CD4-positive, alpha-beta T cell (primary cell): ENCODE measurements around the gene PDCD4. TPM values are rescaled to one million over a fixed set of nuclear protein-coding genes. Genes with fewer than 3 reads are reported as not detected.

Experiments used
- ATAC-seq: fragments of 200-7000 bp; cut with Tn5 transposase; one replicate; pipeline ENCODE4 v1.10.0; 2022; ENCODE audit warnings: mild to moderate bottlenecking; ENCODE audit not compliant: poor library complexity
- CTCF ChIA-PET: fragments of 350-600 bp; sonication (Branson Sonifier 250); formaldehyde crosslinking; loops from one replicate; lab custom pipeline; 2021; ENCODE audit warnings: antibody characterized with exemption, inconsistent platforms; lab: Charles Lee
- POLR2A ChIA-PET: fragments of 350-600 bp; sonication (Branson Sonifier 250); formaldehyde crosslinking; loops from one replicate; lab custom pipeline; 2021; ENCODE audit warnings: antibody characterized with exemption, inconsistent platforms; lab: Charles Lee
- DNase-seq, 14 experiments: peaks; one replicate each; pipeline ENCODE4 v3.0.0-alpha.2; 2013 to 2020; ENCODE audit warnings: mixed read lengths in 2 of 14
- H3K27ac ChIP-seq, 2 donors: one replicate each; pipeline versions ENCODE4 v1.5.1 to v1.7.0; 2013; ENCODE audit warnings: low read length in 2 of 2, low read depth in 1 of 2, mild to moderate bottlenecking in 1 of 2
- H3K27me3 ChIP-seq, 2 experiments: 1 replicate in 1 of 2; 2 replicates in 1 of 2; pipeline versions ENCODE4 v1.6.1 to v1.7.0; 2013; ENCODE audit warnings: low read length in 2 of 2, control low read depth in 1 of 2, mild to moderate bottlenecking in 1 of 2, moderate library complexity in 1 of 2; ENCODE audit not compliant: insufficient read depth in 2 of 2, control insufficient read depth in 1 of 2
- H3K36me3 ChIP-seq: one replicate; pipeline ENCODE4 v1.6.1; 2013; ENCODE audit warnings: low read length, control low read depth; ENCODE audit not compliant: insufficient read depth
- H3K4me1 ChIP-seq: one replicate; pipeline ENCODE4 v1.6.1; 2013; ENCODE audit warnings: low read length, control low read depth; ENCODE audit not compliant: insufficient read depth
- H3K4me3 ChIP-seq: one replicate; pipeline ENCODE4 v1.5.1; 2013; ENCODE audit warnings: mild to moderate bottlenecking, low read length, moderate library complexity
- H3K9me3 ChIP-seq, 2 experiments: 1 replicate in 1 of 2; 2 replicates in 1 of 2; pipeline versions ENCODE4 v1.6.1 to v1.7.0; 2013; ENCODE audit warnings: low read length in 2 of 2, mild to moderate bottlenecking in 2 of 2, control low read depth in 1 of 2, moderate library complexity in 1 of 2; ENCODE audit not compliant: control insufficient read depth in 1 of 2, insufficient read depth in 1 of 2
- H3K27ac Mint-ChIP-seq: one replicate; pipeline ENCODE4 v1.8.0; 2020; ENCODE audit warnings: mixed read lengths
- H3K27me3 Mint-ChIP-seq: one replicate; pipeline ENCODE4 v1.8.0; 2021; ENCODE audit warnings: mixed read lengths
- H3K36me3 Mint-ChIP-seq: one replicate; pipeline ENCODE4 v1.8.0; 2021; ENCODE audit warnings: low read depth, mixed read lengths
- H3K4me1 Mint-ChIP-seq: one replicate; pipeline ENCODE4 v1.8.0; 2021; ENCODE audit warnings: low read depth, mixed read lengths
- H3K4me3 Mint-ChIP-seq: one replicate; pipeline ENCODE4 v1.8.0; 2020; ENCODE audit warnings: mild to moderate bottlenecking, mixed read lengths
- H3K9me3 Mint-ChIP-seq: one replicate; pipeline ENCODE4 v1.8.0; 2020; ENCODE audit warnings: mixed read lengths
- intact Hi-C, 2 experiments: fragments of 100-400 bp; cut with DNase I in 1 of 2; cut with micrococcal nuclease in 1 of 2; formaldehyde crosslinking; loops; one replicate each; pipeline versions ENCODE4 v1.15.1 to v1.9.0; 2023 to 2025; cut with DNase I, micrococcal nuclease
- total RNA-seq, 174 experiments: library from RNA in 2 of 174; stranded (reverse) in 2 of 174; gene quantifications; one replicate each; pipeline ENCODE4 v1.2.3 and lab custom pipeline; 2021 to 2026
- TF ChIP-seq, protein P1 (sequence below): fragments of 200-600 bp; IDR thresholded peaks from one replicate; pipeline ENCODE4 v1.8.0; 2022; ENCODE audit warnings: antibody characterized with exemption, mild to moderate bottlenecking

PDCD4 gene
- total RNA-seq, 2 experiments from 2014 or later, result 352 to 358 TPM

DNA sequence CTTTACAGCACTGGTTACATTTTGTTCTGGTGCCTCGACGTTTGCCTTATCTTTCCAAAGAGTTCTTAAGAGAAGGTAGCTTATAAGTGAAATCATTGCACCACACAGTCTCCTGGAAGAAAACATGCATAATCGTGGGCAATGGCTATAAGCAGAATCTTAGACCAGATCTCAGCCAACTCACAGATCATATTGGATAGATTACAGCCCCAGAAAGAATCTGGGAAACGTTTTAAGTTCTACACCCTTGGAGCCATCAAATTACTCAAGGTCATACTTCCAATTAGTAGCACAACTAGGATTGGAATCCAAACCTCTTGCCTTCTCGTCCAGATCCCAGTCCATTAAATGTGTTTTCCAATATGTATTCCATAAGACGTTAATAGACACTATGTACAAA, 8.8 kb upstream of the PDCD4 start:
- ChIA-PET POLR2A (interaction anchor here (1.0 to 6.8 kb wide), 2 partner anchors 10 to 56 kb away, joined by 3 to 102 read pairs; partner anchors contain the start of genes BBIP1 and PDCD4), CTCF (interaction anchor here (1.1 kb wide), 1 partner anchor 10 kb away, joined by 5 read pairs; no protein-coding TSS in a partner anchor)
- H3K4me3 ChIP-seq, result no peak overlapping the region
- Mint-ChIP-seq H3K27me3 (no peaks in the 10 kb centered on the region), H3K4me3 (peak overlapping the region; percentile 40), H3K9me3 (no peaks in the 10 kb centered on the region), H3K27ac (peak overlapping the region; percentile 96), H3K36me3 (no peaks in the 10 kb centered on the region), H3K4me1 (peaks cover 99% of the 10 kb centered on the region)
- no peak for DNase-seq
- no peaks in the 10 kb centered on the region for H3K36me3 ChIP-seq
- H3K27me3 ChIP-seq, result no peaks in the 10 kb centered on the region
- no peak for ATAC-seq
- H3K27ac ChIP-seq, result peak overlapping the region; percentile 42 to 88
- TF ChIP-seq, protein P1, sequence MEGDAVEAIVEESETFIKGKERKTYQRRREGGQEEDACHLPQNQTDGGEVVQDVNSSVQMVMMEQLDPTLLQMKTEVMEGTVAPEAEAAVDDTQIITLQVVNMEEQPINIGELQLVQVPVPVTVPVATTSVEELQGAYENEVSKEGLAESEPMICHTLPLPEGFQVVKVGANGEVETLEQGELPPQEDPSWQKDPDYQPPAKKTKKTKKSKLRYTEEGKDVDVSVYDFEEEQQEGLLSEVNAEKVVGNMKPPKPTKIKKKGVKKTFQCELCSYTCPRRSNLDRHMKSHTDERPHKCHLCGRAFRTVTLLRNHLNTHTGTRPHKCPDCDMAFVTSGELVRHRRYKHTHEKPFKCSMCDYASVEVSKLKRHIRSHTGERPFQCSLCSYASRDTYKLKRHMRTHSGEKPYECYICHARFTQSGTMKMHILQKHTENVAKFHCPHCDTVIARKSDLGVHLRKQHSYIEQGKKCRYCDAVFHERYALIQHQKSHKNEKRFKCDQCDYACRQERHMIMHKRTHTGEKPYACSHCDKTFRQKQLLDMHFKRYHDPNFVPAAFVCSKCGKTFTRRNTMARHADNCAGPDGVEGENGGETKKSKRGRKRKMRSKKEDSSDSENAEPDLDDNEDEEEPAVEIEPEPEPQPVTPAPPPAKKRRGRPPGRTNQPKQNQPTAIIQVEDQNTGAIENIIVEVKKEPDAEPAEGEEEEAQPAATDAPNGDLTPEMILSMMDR, result no peak
- intact Hi-C loops, result no loop called here
- H3K9me3 ChIP-seq, result no peaks in the 10 kb centered on the region
- H3K4me1 ChIP-seq, result peaks cover 97% of the 10 kb centered on the region

DNA sequence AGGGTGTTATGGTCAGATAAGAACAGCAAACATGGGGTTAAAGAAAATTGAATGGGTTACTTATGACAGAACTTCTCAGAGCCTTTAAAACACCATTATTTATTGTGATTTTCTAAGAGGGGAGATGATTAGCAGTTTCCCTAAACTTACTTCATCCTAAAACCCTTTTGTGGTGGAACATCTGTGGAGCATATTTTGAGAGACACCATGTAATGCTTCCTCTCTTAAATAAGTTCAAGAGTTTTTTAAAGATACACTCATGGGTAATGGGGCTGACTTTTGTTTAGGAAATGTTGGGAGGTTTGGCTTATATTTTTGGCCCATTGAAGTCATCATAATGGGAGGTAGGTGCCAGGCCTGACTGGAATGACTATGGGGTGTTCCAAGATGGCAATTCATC, 8.4 kb upstream of the PDCD4 start:
- Mint-ChIP-seq H3K4me1 (peaks cover 99% of the 10 kb centered on the region), H3K36me3 (no peaks in the 10 kb centered on the region), H3K27ac (peak overlapping the region; percentile 96), H3K9me3 (no peaks in the 10 kb centered on the region), H3K4me3 (peak overlapping the region; percentile 17), H3K27me3 (no peaks in the 10 kb centered on the region)
- intact Hi-C loops, result no loop called here
- Histone ChIP-seq H3K27me3 (no peaks in the 10 kb centered on the region), H3K36me3 (no peaks in the 10 kb centered on the region), H3K27ac (peak overlapping the region; percentile 88 to 99), H3K4me3 (no peak overlapping the region), H3K4me1 (peaks cover 97% of the 10 kb centered on the region), H3K9me3 (no peaks in the 10 kb centered on the region)
- CTCF ChIA-PET, result no interaction called here
- no peak for ATAC-seq
- no peak for DNase-seq
- TF ChIP-seq, protein P1, result no peak
- POLR2A ChIA-PET, result interaction anchor here (1.7 to 6.8 kb wide), 2 partner anchors 9 to 13 kb away, joined by 6 to 102 read pairs; partner anchors contain the start of gene PDCD4

DNA sequence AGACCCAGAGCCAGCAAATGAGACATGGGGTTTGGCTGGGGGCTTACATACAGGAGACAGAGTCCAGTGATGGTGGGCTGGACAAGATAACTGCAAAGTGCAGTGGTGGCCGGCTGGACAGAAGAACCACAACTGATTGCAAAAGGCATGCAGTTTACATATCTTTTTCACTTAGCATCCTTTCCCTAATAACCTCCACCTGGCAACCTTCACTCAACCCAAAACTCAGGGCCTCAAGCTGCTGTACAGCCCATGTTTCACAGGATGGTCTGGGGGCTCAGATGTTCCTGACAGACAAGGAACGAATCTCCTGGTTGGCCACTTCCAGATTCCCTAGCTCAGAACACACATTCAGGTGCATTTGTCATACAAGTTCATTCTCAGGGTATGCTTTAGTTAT, 7.8 kb upstream of the PDCD4 start:
- Histone ChIP-seq H3K36me3 (no peaks in the 10 kb centered on the region), H3K27ac (peak overlapping the region; percentile 88 to 99), H3K4me1 (peaks cover 97% of the 10 kb centered on the region), H3K9me3 (no peaks in the 10 kb centered on the region), H3K4me3 (no peak overlapping the region), H3K27me3 (no peaks in the 10 kb centered on the region)
- peak overlapping the region; percentile 86 for H3K4me3 Mint-ChIP-seq
- no peaks in the 10 kb centered on the region for H3K27me3 Mint-ChIP-seq
- intact Hi-C loops, result loop anchor here in 1 of 2 experiments (1.0 to 2.0 kb wide), 2 partner anchors 8 to 13 kb away; no protein-coding TSS in a partner anchor
- H3K27ac Mint-ChIP-seq, result peak overlapping the region; percentile 96
- ATAC-seq (no peak), DNase-seq (no peak)
- CTCF ChIA-PET, result interaction anchor here (0.7 to 1.8 kb wide), 3 partner anchors 9 to 118 kb away, joined by 3 to 4 read pairs (median 4); no protein-coding TSS in a partner anchor
- H3K36me3 Mint-ChIP-seq, result no peaks in the 10 kb centered on the region
- no peaks in the 10 kb centered on the region for H3K9me3 Mint-ChIP-seq
- TF ChIP-seq, protein P1, result no peak
- POLR2A ChIA-PET, result interaction anchor here (0.6 to 3.0 kb wide), 16 partner anchors 9 to 962 kb away, joined by 3 to 28 read pairs (median 4); partner anchors contain the start of genes BBIP1 and SHOC2
- H3K4me1 Mint-ChIP-seq, result peaks cover 99% of the 10 kb centered on the region
